ENCODE measurements around the gene CDO1.

The CDO1 gene

DNA sequence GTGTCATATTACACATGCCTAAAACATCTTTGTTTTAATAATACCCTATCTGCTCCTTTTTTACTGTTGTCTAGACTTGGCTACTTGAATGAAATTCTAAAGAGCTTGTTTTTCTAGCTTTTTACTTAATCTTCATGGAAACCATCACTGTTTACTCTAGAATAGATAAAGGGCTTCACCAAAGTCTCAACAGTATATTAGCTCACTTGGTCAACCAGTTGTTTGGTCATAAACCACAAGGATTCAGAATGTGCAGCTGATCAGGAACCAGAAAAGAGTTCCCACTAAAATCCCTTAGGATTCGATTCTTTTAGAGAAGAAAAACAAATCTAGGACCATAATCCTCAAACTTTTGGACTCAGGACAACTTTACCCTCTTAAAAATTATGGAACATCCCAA, 38.0 kb downstream of the CDO1 start:
- no peak for DNase-seq

DNA sequence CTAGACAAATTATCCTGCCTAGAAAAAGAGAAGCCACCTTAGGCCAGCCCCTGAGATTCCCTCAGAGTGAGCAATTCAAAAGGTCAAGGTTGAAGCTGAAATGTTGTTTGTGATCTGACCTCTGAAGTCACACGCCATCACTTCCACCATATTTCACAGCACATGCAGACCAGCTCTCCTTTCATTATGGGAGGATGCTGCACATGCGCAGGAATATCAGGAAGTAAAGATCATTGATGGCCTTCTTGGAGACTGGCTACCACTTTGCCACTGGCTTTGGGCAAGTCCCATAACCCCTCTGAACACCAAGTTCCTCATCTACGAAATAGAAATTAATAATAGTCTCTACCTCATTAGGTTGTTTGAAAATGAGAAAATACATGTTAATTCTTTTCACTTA, 39.5 kb downstream of the CDO1 start:
- no peak for DNase-seq

GRCh38 chr5:115775999-115776398, 40.5 kb downstream of the CDO1 start:
- DNase-seq = no peak

DNA sequence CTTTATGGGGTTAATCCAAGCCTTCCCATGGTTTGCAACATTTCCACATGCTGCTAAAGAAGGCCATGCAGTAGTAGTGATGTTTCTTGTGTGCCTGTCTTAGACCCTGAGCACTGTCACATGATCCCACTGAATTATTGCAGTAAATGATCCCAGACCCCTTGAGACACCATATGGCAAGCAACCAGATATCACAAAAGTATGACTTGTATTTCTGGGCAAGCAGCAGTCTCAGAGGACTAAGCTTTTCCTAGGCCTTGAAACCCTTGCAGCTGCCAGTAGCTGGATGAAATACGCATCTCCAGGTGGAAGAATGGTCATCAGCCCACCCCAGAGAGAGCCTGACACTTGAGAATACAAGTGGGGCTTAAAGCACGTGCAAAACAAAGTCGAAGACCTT, 41.8 kb downstream of the CDO1 start:
- DNase-seq = peak; percentile 11

DNA sequence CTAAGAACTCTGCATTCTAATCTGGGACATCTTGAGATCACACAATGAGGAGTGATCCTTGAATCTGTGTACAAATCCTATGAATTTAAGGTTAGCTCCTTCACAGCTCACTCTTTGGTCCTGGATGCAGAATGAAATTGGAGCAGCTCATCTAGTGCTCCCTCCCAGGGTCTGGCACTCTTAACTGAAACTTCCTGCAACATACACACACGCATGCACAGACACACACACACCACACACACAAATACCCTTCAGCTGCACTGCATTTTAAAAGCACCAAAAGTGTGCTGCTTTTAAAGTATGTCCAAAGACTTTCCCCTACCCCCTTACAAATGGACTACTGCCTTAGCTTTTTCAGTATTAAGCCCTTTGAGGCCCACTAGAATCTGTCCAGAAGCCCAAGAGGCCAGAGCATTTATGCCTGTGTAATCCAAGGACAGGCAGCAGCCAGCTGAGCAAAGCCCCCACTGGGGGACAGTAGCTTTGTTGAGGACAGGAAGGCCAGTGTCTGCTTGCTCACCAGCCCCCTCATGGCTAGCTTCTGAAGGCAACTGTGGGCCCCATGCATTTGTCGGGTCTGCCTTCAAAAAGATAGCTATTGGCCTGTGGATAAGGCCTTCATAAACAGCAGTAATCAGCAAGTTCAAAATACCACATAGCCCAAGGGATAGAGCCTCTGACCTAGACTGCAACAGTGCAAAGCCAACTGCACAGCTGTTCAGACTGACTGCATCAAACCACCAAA, 43.6 kb downstream of the CDO1 start:
- no peak for DNase-seq

- DNase-seq = no peak
Observed at GRCh38 chr5:115770466-115770865, 46.0 kb downstream of the CDO1 start.

- no peak for DNase-seq
Observed at GRCh38 chr5:115767424-115767823, 49.0 kb downstream of the CDO1 start.

- DNase-seq = no peak
Observed at GRCh38 chr5:115766608-115767007, 49.9 kb downstream of the CDO1 start.

DNA sequence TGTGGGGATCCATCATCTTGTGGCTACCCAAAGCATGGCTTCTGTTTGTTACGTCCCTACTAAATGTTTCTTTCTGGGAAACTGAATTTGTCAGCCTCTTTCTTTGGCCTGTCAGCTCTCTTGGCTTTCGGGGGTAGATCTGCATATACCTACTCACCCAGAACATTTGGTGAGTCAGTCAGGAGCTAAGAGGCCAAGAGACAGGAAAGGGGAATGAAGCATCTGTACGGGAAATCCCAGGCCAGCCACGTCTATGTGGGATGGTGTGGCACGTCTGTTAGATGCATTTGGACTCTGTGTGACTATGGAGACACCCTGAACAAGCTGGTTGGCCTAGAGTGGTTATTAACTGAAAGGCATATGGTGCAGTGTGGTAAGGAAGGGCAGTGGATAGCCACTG, 58.1 kb downstream of the CDO1 start:
- no peak for DNase-seq

DNA sequence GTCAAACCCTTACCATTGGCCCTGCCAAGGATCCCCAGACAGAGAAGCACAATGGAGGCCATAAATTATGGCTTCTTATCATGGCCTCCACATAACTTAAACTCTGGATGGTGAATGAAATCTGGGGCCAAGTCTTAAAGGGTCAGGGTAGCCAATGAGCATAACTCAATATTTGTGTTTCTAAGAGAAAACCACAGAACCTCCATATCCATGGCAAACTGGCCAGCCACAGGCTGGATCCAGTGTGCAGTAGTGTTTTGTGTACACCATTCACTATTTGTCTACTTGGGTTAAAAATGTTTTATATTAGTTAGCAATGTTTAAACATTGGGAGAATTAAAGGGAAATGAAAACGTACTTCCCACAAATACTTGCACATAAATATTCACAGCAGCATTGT, 60.8 kb downstream of the CDO1 start:
- DNase-seq = no peak

All from NCI-H446 treated with DMSO at 0.1 percent for 48 hours (cell line).